Choroid plexus epithelial cell (primary cell): ENCODE results near the gene CCDC40.

ENCODE experiments used
- DNase-seq: peaks from one replicate; pipeline ENCODE4 v3.0.0-alpha.2; 2010; ENCODE audit warnings: low read depth
- H3K4me3 ChIP-seq: 2 replicates; pipeline ENCODE4 v1.5.1; 2011; ENCODE audit warnings: low read depth, mild to moderate bottlenecking, control low read depth, low read length, moderate library complexity
- CTCF ChIP-seq: conservative IDR thresholded peaks from 2 replicates; pipeline ENCODE4 v1.5.1; 2011; ENCODE audit warnings: low read depth, mild to moderate bottlenecking, control low read depth, inconsistent platforms, low read length, moderate library complexity

The CCDC40 gene

GRCh38 chr17:80112471-80113032, 76.1 kb downstream of the CCDC40 start:
- DNase-seq: no peak

DNA sequence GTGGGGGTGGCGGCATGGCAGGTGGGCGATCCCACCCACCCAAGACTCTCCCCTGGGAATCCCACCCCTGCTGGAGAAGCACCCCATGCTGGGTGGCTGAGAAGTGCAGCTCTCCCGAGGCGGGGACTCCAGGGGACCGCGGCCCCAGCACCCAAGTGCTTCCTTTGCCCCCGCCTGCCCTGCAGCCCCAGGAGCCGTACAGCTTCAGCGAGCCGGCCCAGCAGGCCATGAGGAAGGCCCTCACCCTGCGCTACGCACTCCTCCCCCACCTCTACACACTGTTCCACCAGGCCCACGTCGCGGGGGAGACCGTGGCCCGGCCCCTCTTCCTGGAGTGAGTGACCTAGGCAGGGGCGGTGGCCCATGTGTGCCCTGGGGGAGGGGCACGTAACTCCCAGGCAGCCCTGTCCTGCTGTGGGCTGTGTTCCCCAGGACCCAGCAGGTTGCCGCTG, 76.6 kb downstream of the CCDC40 start:
- H3K4me3 ChIP-seq: no peak overlapping the region
- TF ChIP-seq CTCF: no peak
- DNase-seq: no peak

More at GRCh38 chr17:80112471-80113032, 76.1 kb downstream of the CCDC40 start:
- TF ChIP-seq CTCF: no peak
- H3K4me3 ChIP-seq: no peak overlapping the region

- H3K4me3 ChIP-seq: no peak overlapping the region
- no peak for DNase-seq
- no peak for TF ChIP-seq CTCF
Observed at GRCh38 chr17:80114758-80115157, 78.3 kb downstream of the CCDC40 start.

DNA sequence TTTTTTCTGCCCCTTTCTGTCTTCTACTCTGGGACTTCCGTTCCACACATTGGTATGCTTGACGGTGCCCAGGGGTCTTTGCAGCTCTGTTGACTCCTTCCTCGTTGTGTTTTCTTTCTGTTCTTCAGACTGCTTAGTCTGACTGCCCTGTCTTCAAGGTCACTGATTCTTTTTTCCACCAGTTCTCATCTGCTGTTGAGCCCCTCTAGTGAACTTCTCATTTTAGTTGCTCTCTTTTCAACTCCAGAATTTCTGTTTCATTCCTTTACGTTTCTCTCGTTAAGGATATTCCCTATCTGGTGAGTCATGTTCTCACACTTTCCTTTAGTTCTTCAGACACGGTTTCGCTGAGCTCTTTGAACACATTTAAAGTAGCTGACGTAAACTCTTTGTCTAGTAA, 78.7 kb downstream of the CCDC40 start:
- no peak for TF ChIP-seq CTCF
- DNase-seq: no peak
- H3K4me3 ChIP-seq: no peak overlapping the region

DNA sequence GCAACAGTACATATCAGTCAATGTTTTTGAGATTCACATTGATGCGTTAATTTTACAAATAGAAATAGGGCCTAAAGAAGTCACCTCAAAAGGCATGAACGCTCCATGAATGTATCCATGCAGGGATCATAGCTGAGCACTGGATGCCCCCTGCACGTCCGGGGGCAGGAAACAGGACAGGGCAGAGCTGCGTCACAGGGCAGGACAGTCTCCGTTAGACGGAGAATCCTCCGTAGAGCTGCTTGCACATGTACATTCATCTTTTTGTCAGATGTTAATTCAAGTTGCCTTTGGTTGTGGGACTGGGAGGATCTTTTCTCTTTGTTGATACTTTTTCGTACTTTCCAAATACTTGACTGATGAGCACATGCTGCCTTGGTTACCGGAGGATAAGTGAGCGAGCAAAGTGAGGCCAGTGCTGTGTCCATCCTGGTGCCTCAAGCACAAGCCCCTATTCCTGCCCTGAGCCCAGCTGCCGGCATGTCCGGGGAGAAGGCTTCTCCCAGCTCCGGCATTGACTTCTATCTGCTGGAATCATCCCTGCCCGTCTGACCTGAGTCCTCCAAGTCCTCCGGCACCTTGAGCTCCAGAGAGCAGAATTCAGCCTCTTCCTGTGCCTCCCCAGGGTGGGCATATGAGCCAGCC, 80.0 kb downstream of the CCDC40 start:
- no peak overlapping the region for H3K4me3 ChIP-seq
- DNase-seq: no peak

GRCh38 chr17:80116921-80117380, 80.5 kb downstream of the CCDC40 start:
- no peak for DNase-seq
- no peak overlapping the region for H3K4me3 ChIP-seq
- TF ChIP-seq CTCF: no peak

More for the DNA sequence above, 80.0 kb downstream of the CCDC40 start:
- TF ChIP-seq CTCF: no peak
